Endothelial cell (in vitro differentiated cells): ENCODE measurements around the gene PDS5B. TPM values are rescaled to one million over a fixed set of nuclear protein-coding genes. Genes with fewer than 3 reads are reported as not detected.
"Not testable (repeated sequence)": the region's sequence is repeated elsewhere in the genome, so short reads cannot be mapped to it uniquely, and the experiment has no call there.

Experiments used
- DNase-seq: peaks from one replicate; pipeline ENCODE4 v3.0.0; 2021; ENCODE audit warnings: low spot score
- H3K27ac Mint-ChIP-seq: one replicate; pipeline ENCODE4 v1.8.0; 2021; ENCODE audit warnings: mixed read lengths, inconsistent platforms; ENCODE audit not compliant: unreplicated experiment
- H3K27me3 Mint-ChIP-seq: one replicate; pipeline ENCODE4 v1.8.0; 2021; ENCODE audit warnings: mild to moderate bottlenecking, moderate library complexity, mixed read lengths, inconsistent platforms; ENCODE audit not compliant: unreplicated experiment
- H3K36me3 Mint-ChIP-seq: one replicate; pipeline ENCODE4 v1.8.0; 2021; ENCODE audit warnings: mild to moderate bottlenecking, low read depth, mixed read lengths, inconsistent platforms; ENCODE audit not compliant: unreplicated experiment
- H3K4me1 Mint-ChIP-seq: one replicate; pipeline ENCODE4 v1.8.0; 2021; ENCODE audit warnings: mild to moderate bottlenecking, mixed read lengths, inconsistent platforms; ENCODE audit not compliant: unreplicated experiment
- H3K4me3 Mint-ChIP-seq: one replicate; pipeline ENCODE4 v1.8.0; 2021; ENCODE audit warnings: mild to moderate bottlenecking, mixed read lengths, inconsistent platforms; ENCODE audit not compliant: unreplicated experiment
- H3K9me3 Mint-ChIP-seq: one replicate; pipeline ENCODE4 v1.8.0; 2021; ENCODE audit warnings: mixed read lengths, inconsistent platforms; ENCODE audit not compliant: unreplicated experiment
- total RNA-seq: library from RNA; stranded (reverse); fragmentation: NEBNext Ultra II Directional; extraction: Animal tissue kit (Norgen Biotek cat#: 25700); gene quantifications from one replicate; pipeline ENCODE4 v1.2.1, GENCODE V29; 2021; ENCODE audit not compliant: unreplicated experiment
- TF ChIP-seq, protein P1 (sequence below): fragments of 200-600 bp; sonication (generic); IDR thresholded peaks from one replicate; pipeline ENCODE4 v1.5.0; 2021; ENCODE audit warnings: antibody characterized with exemption; ENCODE audit not compliant: unreplicated experiment

PDS5B gene
- total RNA-seq, 1 donor from 2014 or later: 72.3 TPM

DNA sequence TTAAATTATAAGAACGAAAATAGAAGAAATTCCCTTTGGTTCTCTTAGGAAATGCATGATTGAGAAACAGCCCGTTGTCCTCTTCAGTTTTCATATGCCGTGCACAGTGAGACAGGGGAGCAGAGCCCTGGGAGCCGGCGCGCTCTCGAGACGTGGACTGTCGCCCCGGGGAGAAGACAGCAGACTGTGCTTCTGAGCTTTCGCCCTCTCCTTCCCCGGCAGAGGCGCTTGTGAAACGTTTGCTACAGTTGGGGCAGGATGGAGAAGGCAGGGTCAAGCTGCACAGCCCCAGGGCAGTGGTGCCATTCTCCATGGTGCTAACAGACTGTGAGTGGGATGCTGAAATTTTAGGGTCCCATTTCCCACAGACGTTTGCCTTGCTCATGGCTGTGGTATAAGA, 237.8 kb downstream of the PDS5B start:
- Mint-ChIP-seq H3K4me1 (peaks cover 2% of the 10 kb centered on the region), H3K27me3 (peaks cover 3% of the 10 kb centered on the region), H3K4me3 (no peak overlapping the region), H3K36me3 (no peaks in the 10 kb centered on the region), H3K27ac (no peak overlapping the region), H3K9me3 (no peaks in the 10 kb centered on the region)
- no peak for DNase-seq
- TF ChIP-seq, protein P1, sequence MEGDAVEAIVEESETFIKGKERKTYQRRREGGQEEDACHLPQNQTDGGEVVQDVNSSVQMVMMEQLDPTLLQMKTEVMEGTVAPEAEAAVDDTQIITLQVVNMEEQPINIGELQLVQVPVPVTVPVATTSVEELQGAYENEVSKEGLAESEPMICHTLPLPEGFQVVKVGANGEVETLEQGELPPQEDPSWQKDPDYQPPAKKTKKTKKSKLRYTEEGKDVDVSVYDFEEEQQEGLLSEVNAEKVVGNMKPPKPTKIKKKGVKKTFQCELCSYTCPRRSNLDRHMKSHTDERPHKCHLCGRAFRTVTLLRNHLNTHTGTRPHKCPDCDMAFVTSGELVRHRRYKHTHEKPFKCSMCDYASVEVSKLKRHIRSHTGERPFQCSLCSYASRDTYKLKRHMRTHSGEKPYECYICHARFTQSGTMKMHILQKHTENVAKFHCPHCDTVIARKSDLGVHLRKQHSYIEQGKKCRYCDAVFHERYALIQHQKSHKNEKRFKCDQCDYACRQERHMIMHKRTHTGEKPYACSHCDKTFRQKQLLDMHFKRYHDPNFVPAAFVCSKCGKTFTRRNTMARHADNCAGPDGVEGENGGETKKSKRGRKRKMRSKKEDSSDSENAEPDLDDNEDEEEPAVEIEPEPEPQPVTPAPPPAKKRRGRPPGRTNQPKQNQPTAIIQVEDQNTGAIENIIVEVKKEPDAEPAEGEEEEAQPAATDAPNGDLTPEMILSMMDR: no peak

DNA sequence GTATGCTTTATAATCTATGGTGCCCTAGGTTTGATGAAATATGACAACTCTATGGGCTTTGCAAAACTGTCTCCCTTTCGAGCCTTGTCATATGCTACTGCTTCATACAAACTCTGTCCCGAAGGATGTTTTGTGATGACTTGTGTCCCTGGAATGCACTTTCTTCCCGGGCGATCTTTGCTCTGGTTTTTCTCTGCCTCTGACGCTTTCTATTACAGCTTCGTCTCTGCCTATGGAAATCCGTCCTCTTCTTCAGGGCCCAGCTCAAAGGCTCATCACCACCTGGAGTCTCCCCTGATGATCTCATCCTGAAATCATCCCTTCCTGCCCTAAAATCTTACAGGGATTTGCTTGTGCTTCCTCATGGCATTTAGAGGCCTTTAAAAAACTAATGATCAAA, 238.4 kb downstream of the PDS5B start:
- Mint-ChIP-seq H3K27me3 (peaks cover 3% of the 10 kb centered on the region), H3K9me3 (no peaks in the 10 kb centered on the region), H3K4me3 (no peak overlapping the region), H3K27ac (no peak overlapping the region), H3K4me1 (peaks cover 2% of the 10 kb centered on the region), H3K36me3 (no peaks in the 10 kb centered on the region)
- no peak for DNase-seq
- TF ChIP-seq, protein P1: no peak

DNA sequence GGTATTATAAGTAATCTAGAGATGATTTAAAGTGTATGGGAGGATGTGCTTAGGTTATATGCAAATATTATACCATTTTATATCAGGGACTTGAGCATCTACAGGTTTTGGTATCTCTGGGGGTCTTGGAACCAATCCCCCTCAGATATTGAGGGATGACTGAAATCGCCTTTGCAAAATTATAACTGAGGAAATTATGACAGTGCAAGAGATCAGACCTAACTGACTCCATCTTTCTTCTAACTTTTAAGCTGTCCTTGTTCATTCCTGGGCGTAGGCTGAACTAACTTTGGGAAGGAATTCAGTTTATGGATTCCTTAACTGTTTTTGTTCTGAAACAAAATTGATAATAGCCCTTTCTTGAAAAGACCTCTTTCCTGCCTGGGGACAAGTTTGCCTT, 239.2 kb downstream of the PDS5B start:
- Mint-ChIP-seq H3K4me1 (peaks cover 2% of the 10 kb centered on the region), H3K27ac (no peak overlapping the region), H3K27me3 (peaks cover 3% of the 10 kb centered on the region), H3K9me3 (no peaks in the 10 kb centered on the region), H3K4me3 (no peak overlapping the region), H3K36me3 (no peaks in the 10 kb centered on the region)
- TF ChIP-seq, protein P1: no peak
- no peak for DNase-seq

DNA sequence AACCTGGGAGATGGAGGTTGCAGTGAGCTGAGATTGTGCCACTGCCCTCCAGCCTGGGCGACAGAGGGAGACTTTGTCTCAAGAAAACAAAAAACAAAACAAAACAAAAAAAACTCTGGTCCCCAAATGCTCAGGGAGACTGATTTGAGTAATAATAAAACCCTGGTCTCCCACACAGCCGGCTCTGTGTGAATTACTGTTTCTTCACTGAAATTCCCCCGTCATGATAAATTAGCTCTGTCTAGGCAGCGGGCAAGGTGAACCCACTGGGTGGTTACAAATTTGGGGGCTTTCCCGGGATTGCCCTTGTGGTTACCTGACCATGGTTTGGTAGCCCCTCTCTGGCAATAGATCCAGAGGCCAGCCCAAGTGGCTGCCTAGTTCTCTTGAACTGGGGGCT, 240.1 kb downstream of the PDS5B start:
- not testable (repeated sequence) for DNase-seq, H3K4me3 Mint-ChIP-seq, H3K9me3 Mint-ChIP-seq, H3K27me3 Mint-ChIP-seq, H3K36me3 Mint-ChIP-seq, H3K27ac Mint-ChIP-seq, H3K4me1 Mint-ChIP-seq

Other genes with a start within 250 kb of the PDS5B start
- 4.2 TPM for gene N4BP2L1, start 158.3 kb upstream of the PDS5B start, total RNA-seq
- 81.1 TPM for gene N4BP2L2, start 47.7 kb upstream of the PDS5B start, total RNA-seq